ENCODE data around the gene STMN3. TPM values are rescaled to one million over a fixed set of nuclear protein-coding genes. Genes with fewer than 3 reads are reported as not detected.
A peak's percentile ranks its signal among the peaks of the same experiment; 100 is the strongest.

Gene STMN3
- total and polyA plus RNA-seq, 7 donors, result 1.8 to 25.2 (median 19.9) TPM

DNA sequence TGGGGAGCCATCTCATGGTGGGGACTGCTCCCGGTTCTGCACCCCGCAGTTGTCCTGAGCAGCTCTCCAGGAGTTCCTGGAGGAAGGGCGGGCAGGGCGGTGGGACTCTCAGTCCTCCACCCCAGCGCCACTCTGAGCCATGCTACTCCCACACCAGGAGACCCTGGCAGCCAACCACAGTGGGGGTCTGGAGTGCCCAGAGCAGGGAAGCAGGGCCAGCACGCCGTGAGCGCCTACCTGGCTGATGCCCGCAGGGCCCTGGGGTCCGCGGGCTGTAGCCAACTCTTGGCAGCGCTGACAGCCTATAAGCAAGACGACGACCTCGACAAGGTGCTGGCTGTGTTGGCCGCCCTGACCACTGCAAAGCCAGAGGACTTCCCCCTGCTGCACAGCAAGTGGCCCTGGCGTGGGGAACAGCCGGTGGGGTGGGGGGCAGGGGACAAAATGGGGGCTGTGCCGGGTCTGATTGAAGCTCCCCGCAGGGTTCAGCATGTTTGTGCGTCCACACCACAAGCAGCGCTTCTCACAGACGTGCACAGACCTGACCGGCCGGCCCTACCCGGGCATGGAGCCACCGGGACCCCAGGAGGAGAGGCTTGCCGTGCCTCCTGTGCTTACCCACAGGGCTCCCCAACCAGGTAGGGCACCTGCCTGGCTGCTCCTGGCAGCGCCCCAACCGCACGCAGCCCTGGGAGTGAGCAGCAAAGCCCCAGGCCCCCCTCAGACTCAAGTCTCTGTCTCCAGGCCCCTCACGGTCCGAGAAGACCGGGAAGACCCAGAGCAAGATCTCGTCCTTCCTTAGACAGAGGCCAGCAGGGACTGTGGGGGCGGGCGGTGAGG is 41.6 kb upstream of the STMN3 start:
- 93 to 95% methylated on average over 37 of the region's 37 CpGs for WGBS, 2 donors
- Histone ChIP-seq H3K27me3 (no peaks in the 10 kb centered on the region), H3K4me3 (no peak overlapping the region), H3K9me3 (no peaks in the 10 kb centered on the region), H3K4me1 (peaks cover 0 to 40% (median 37%) of the 10 kb centered on the region in 4 donors), H3K36me3 (peaks cover 6 to 27% (median 11%) of the 10 kb centered on the region in 4 donors), H3K27ac (no peak overlapping the region)
- DNase-seq, result peak; percentile 65
- TF ChIP-seq POLR2A (IDR thresholded peaks at IDR 0.05) (no peak), POLR2AphosphoS5 (IDR thresholded peaks at IDR 0.05) (peak in 1 of 4 donors; percentile 3)
- intact Hi-C loops (cut with DNase I), result no loop called here

DNA sequence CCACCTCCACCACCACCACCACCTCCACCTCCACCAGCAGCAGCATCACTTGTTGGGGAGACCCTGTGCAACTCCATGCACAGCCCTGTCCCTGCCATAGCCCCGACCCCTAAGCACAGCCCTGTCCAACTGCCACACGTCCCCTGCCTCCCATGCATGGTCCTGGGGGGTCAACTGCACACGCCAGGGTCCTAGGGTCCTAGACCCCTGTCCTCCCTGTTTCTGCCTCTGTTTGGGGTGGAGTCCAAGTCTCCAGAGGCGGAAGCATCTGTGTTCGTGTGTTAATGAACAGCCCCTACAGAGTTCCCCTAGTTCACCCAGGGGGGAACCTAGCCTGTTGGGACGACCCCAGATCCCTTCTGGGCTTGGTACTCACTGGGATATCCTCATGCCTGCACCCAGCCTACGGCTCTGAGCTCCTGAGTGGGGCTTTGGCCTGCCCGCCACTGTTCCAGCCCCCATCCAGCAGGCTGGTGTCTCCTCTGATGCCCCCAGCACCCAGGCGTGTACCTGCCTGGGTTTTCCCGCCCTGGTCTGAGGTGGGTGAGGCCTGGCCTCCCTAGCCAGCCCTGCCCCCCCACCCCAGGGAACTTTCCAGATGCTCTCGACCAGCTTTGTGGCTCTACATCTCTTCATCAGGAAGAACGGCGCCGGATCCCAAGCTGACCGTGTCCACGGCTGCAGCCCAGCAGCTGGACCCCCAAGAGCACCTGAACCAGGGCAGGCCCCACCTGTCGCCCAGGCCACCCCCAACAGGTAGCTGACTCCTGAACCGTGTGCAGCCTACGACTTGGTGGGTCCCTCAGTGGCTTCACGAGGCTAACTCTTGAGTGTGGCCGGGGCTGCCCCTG is 40.7 kb upstream of the STMN3 start:
- 94 to 95% methylated on average over 21 of the region's 21 CpGs for WGBS, 2 donors
- intact Hi-C loops (cut with DNase I), result no loop called here
- H3K27me3 ChIP-seq, result no peaks in the 10 kb centered on the region
- H3K4me1 ChIP-seq, result peaks cover 0 to 32% (median 28%) of the 10 kb centered on the region in 4 donors
- peaks cover 6 to 24% (median 11%) of the 10 kb centered on the region in 4 donors for H3K36me3 ChIP-seq
- H3K9me3 ChIP-seq, result no peaks in the 10 kb centered on the region
- no peak overlapping the region for H3K4me3 ChIP-seq
- peak; percentile 59 for DNase-seq
- H3K27ac ChIP-seq, result no peak overlapping the region
- TF ChIP-seq EP300 (IDR thresholded peaks at IDR 0.05) (no peak), POLR2A (IDR thresholded peaks at IDR 0.05) (no peak), POLR2AphosphoS5 (IDR thresholded peaks at IDR 0.05) (no peak)
- TF ChIP-seq, protein P1, sequence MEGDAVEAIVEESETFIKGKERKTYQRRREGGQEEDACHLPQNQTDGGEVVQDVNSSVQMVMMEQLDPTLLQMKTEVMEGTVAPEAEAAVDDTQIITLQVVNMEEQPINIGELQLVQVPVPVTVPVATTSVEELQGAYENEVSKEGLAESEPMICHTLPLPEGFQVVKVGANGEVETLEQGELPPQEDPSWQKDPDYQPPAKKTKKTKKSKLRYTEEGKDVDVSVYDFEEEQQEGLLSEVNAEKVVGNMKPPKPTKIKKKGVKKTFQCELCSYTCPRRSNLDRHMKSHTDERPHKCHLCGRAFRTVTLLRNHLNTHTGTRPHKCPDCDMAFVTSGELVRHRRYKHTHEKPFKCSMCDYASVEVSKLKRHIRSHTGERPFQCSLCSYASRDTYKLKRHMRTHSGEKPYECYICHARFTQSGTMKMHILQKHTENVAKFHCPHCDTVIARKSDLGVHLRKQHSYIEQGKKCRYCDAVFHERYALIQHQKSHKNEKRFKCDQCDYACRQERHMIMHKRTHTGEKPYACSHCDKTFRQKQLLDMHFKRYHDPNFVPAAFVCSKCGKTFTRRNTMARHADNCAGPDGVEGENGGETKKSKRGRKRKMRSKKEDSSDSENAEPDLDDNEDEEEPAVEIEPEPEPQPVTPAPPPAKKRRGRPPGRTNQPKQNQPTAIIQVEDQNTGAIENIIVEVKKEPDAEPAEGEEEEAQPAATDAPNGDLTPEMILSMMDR (IDR thresholded peaks at IDR 0.05), result no peak

DNA sequence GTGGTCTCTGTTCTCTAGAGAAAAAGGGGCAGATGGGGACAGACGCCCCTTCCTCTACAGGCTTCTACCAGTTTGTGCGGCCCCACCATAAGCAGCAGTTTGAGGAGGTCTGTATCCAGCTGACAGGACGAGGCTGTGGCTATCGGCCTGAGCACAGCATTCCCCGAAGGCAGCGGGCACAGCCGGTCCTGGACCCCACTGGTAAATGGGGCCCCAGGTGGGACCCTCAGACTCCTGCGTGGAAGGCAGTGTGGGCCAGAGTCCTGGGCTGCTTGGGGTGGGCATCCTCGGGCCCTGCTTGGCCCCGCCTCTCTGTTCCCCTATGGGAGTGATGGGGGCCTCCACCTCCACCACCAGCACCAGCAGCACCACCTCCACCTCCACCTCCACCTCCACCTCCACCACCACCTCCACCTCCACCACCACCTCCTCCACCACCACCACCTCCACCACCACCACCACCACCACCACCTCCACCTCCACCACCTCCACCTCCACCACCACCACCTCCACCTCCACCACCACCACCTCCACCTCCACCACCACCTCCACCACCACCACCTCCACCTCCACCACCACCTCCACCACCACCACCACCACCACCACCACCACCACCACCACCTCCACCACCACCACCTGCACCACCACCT is 40.0 kb upstream of the STMN3 start:
- DNase-seq, result peak; percentile 69
- no peak for TF ChIP-seq POLR2AphosphoS5 (IDR thresholded peaks at IDR 0.05)
- TF ChIP-seq EP300 (IDR thresholded peaks at IDR 0.05), result no peak
- TF ChIP-seq, protein P1 (IDR thresholded peaks at IDR 0.05), result no peak
- no peak for TF ChIP-seq POLR2A (IDR thresholded peaks at IDR 0.05)
- H3K27me3 ChIP-seq, result no peaks in the 10 kb centered on the region
- H3K9me3 ChIP-seq, result no peaks in the 10 kb centered on the region
- peaks cover 2 to 28% (median 23%) of the 10 kb centered on the region in 4 donors for H3K4me1 ChIP-seq
- H3K4me3 ChIP-seq, result no peak overlapping the region
- peak overlapping the region in 1 of 4 donors; percentile 7 for H3K27ac ChIP-seq
- WGBS, 2 donors, result 87 to 90% methylated on average over 10 of the region's 10 CpGs
- H3K36me3 ChIP-seq, result peaks cover 6 to 24% (median 11%) of the 10 kb centered on the region in 4 donors
- intact Hi-C loops (cut with DNase I), result no loop called here

DNA sequence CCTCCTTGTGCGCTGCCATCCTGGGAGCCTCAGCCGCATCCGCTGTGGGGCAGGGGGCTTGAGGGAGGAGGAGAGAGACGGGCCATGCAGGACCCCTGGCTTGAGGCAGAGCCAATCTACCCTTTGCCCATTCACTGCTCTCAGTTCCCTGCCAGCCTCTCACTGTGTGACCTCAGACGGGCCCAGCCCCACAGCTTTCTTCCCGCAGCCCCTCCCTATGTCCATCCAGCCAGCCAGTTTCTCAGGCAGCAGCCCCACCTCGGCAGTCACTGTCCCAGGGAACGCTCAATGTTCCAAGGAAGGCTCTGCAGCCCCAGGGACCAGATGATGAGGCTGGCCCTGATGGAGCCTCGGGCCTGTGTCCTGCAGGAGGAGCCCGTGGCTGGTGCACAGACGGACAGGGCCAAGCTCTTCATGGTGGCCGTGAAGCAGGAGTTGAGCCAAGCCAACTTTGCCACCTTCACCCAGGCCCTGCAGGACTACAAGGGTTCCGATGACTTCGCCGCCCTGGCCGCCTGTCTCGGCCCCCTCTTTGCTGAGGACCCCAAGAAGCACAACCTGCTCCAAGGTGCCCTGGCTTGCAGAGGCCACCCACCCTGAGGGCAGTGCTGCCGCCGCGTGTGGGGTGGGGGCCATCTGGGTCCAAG is 39.3 kb upstream of the STMN3 start:
- H3K27ac ChIP-seq, result peak overlapping the region in 2 of 4 donors; percentile 7 to 18
- 54 to 78% methylated on average over 20 of the region's 20 CpGs for WGBS, 2 donors

More for the DNA sequence above, 39.3 kb upstream of the STMN3 start:
- Histone ChIP-seq H3K4me1 (peaks cover 2 to 29% (median 23%) of the 10 kb centered on the region in 4 donors), H3K27me3 (no peaks in the 10 kb centered on the region), H3K36me3 (peaks cover 6 to 24% (median 11%) of the 10 kb centered on the region in 4 donors), H3K9me3 (no peaks in the 10 kb centered on the region), H3K4me3 (no peak overlapping the region)
- peak; percentile 73 for DNase-seq
- intact Hi-C loops (cut with DNase I), result no loop called here
- TF ChIP-seq EP300 (IDR thresholded peaks at IDR 0.05) (no peak), POLR2AphosphoS5 (IDR thresholded peaks at IDR 0.05) (peak in 2 of 4 donors; percentile 31 to 35), POLR2A (IDR thresholded peaks at IDR 0.05) (no peak)

All from sigmoid colon (tissue), 7 donors.